ENCODE data around the gene ZNF615. TPM values are rescaled to one million over a fixed set of nuclear protein-coding genes. Genes with fewer than 3 reads are reported as not detected.
A peak's percentile ranks its signal among the peaks of the same experiment; 100 is the strongest.
"Not testable (repeated sequence)": the region's sequence is repeated elsewhere in the genome, so short reads cannot be mapped to it uniquely, and the experiment has no call there.

ZNF615 gene
- total RNA-seq (2021) = 11.3 and 12.0 TPM in 2 replicates
- long read RNA-seq, full-length matches to known transcripts = 29 of 42 reads
- long read RNA-seq, partial matches to known transcripts = 0 of 42 reads
- long read RNA-seq, other reads (novel, unspliced or antisense) = 13 of 42 reads

DNA sequence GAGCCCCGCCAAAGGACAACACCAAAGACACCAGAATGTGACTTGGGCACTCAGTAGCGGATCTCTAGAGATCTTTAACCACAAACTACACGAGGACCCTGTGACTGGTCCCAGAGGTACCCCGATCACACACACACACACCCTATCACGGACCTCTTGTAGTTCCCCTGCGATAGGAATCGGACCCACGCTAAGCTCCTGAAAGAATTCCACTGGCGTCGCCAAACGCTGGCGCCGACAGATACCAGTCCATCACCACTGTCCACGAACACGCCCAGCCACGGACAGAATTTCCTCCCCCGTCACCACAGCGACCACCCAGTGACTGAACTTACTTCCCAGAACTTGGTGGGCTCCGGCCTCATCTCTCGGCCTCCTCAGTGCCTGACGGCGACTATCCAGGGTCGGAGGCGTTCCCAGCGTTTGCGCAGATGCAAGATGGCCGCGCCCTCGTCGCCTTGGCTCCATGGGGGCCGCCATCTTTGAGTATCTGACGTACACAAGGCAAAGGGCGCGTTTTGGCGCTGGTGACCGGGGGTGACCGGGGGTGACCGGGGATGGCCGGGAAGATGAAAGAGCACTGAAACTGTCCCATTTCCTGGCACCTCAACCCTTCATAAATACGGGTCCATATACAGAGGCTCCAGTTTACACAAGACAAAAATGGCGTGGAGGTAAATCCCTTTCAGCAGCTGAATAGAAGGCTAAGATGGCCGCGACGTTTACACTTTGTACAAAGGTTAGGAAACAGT lies at the start of gene ZNF615:
TSS of gene ZNF615 (minus strand) at position 406 of the 752 bp plus-strand sequence. CDS start 4,500 bp downstream, outside the sequence.
- H3K9me3 Mint-ChIP-seq = peaks cover 13 to 30% of the 10 kb centered on the region in 2 experiments
- Histone ChIP-seq H4K5ac (ENCODE audit: insufficient read length, low read depth, low read length) (peak within 1 kb of the TSS; percentile 86), H3K23me2 (ENCODE audit: insufficient read length, low read depth, low read length, poor library complexity, severe bottlenecking) (peaks cover 6% of the 10 kb centered on the region), H4K20me1 (ENCODE audit: control insufficient read depth, insufficient read depth, insufficient read length) (no peaks in the 10 kb centered on the region), H2AK5ac (ENCODE audit: insufficient read length, low read length) (no peak within 1 kb of the TSS), H3K56ac (ENCODE audit: insufficient read length, low read depth, low read length) (no peak within 1 kb of the TSS), H3K4me1 (ENCODE audit: insufficient read depth, low read length) (no peaks in the 10 kb centered on the region), H2BK12ac (ENCODE audit: insufficient read length, low read depth, low read length) (no peak within 1 kb of the TSS), H3K79me1 (ENCODE audit: insufficient read depth, low read depth, low read length, poor library complexity, severe bottlenecking) (no peaks in the 10 kb centered on the region), H4K91ac (ENCODE audit: insufficient read length, low read depth, low read length) (no peak within 1 kb of the TSS), H2BK20ac (ENCODE audit: low read depth, low read length, poor library complexity, severe bottlenecking) (no peak within 1 kb of the TSS), H3K27me3 (ENCODE audit: insufficient read depth, low read length) (no peaks in the 10 kb centered on the region), H3K18ac (ENCODE audit: insufficient read length, low read depth, low read length) (peak within 1 kb of the TSS; percentile 95), H3K14ac (ENCODE audit: insufficient read depth, low read length) (peak within 1 kb of the TSS; percentile 95), H2BK120ac (ENCODE audit: low read depth, low read length, poor library complexity, severe bottlenecking) (peak within 1 kb of the TSS; percentile 97), H3K27ac (ENCODE audit: insufficient read length, low read depth, low read length) (peak within 1 kb of the TSS; percentile 21), H2BK5ac (ENCODE audit: insufficient read length, low read length) (peak within 1 kb of the TSS; percentile 82), H3K23ac (ENCODE audit: insufficient read length, low read depth, low read length) (no peak within 1 kb of the TSS), H2AFZ (ENCODE audit: low read length) (peak within 1 kb of the TSS; percentile 81), H3K4ac (ENCODE audit: low read depth, low read length) (no peak within 1 kb of the TSS; the same call in 1 of the 2 replicates), H2BK15ac (ENCODE audit: low read depth, low read length) (no peak within 1 kb of the TSS), H3K4me2 (ENCODE audit: insufficient read depth, insufficient read length, low read length) (peak within 1 kb of the TSS; percentile 80), H3K9ac (ENCODE audit: extremely low read depth, insufficient read length, low read length) (peak within 1 kb of the TSS; percentile 90), H3K79me2 (ENCODE audit: insufficient read depth, low read length) (no peaks in the 10 kb centered on the region), H4K8ac (replicated peaks; ENCODE audit: insufficient read length, low read depth, low read length) (peak within 1 kb of the TSS; percentile 52), H3T11ph (ENCODE audit: low read length) (no peak within 1 kb of the TSS), H3K9me3 (ENCODE audit: control insufficient read depth, low read depth, low read length) (no peaks in the 10 kb centered on the region)
- H3K27ac Mint-ChIP-seq = peak within 1 kb of the TSS; percentile 98 to 100 (median 100)
- peaks cover 33 to 36% (median 35%) of the 10 kb centered on the region in 3 experiments for H3K36me3 Mint-ChIP-seq (ENCODE audit: insufficient read depth in 1 of 3, low read depth in 3 of 3)
- H3K4me3 Mint-ChIP-seq = peak within 1 kb of the TSS; percentile 98 to 99
- peak; percentile 88 for DNase-seq
- no CpG with 5 or more reads among the region's 44 CpGs for WGBS (ENCODE audit: extremely low coverage, insufficient read length, low lambda C conversion rate)
- H3K4me1 Mint-ChIP-seq = peaks cover 8 to 14% of the 10 kb centered on the region in 2 experiments
- TF ChIP-seq, protein P1, sequence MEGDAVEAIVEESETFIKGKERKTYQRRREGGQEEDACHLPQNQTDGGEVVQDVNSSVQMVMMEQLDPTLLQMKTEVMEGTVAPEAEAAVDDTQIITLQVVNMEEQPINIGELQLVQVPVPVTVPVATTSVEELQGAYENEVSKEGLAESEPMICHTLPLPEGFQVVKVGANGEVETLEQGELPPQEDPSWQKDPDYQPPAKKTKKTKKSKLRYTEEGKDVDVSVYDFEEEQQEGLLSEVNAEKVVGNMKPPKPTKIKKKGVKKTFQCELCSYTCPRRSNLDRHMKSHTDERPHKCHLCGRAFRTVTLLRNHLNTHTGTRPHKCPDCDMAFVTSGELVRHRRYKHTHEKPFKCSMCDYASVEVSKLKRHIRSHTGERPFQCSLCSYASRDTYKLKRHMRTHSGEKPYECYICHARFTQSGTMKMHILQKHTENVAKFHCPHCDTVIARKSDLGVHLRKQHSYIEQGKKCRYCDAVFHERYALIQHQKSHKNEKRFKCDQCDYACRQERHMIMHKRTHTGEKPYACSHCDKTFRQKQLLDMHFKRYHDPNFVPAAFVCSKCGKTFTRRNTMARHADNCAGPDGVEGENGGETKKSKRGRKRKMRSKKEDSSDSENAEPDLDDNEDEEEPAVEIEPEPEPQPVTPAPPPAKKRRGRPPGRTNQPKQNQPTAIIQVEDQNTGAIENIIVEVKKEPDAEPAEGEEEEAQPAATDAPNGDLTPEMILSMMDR (conservative IDR thresholded peaks at IDR 0.05) = no peak
- no peaks in the 10 kb centered on the region for H3K27me3 Mint-ChIP-seq (ENCODE audit: low read depth)

DNA sequence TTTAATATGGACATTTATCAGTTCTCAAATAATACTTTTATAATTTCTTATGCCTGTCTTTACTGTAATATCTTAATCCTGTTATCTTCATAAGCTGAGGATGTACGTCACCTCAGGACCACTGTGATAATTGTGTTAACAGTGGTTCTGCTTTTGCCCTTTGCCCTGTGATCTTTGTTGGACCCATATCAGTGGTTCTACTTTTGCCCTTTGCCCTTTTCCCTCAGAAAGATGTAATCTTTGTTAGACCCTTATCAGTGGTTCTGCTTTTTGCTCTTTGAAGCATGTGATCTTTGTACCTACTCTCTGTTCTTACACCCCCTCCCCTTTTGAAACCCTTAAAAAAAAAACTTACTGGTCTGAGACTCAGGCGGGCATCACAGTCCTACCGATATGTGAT lies 48.5 kb upstream of the ZNF615 start:
- H3K79me1 ChIP-seq (ENCODE audit: insufficient read depth, low read depth, low read length, poor library complexity, severe bottlenecking); H4K91ac ChIP-seq (ENCODE audit: insufficient read length, low read depth, low read length); H2AFZ ChIP-seq (ENCODE audit: low read length); H2AK5ac ChIP-seq (ENCODE audit: insufficient read length, low read length); H3K79me2 ChIP-seq (ENCODE audit: insufficient read depth, low read length); H3K4me1 ChIP-seq (ENCODE audit: insufficient read depth, low read length); H2BK120ac ChIP-seq (ENCODE audit: low read depth, low read length, poor library complexity, severe bottlenecking); H3K27me3 Mint-ChIP-seq (ENCODE audit: low read depth); H3K4me3 Mint-ChIP-seq; H3K4me2 ChIP-seq (ENCODE audit: insufficient read depth, insufficient read length, low read length); H2BK20ac ChIP-seq (ENCODE audit: low read depth, low read length, poor library complexity, severe bottlenecking); H2BK5ac ChIP-seq (ENCODE audit: insufficient read length, low read length); H3K27ac ChIP-seq (ENCODE audit: insufficient read length, low read depth, low read length); H3K27ac Mint-ChIP-seq; H2BK12ac ChIP-seq (ENCODE audit: insufficient read length, low read depth, low read length); H3K4ac ChIP-seq (ENCODE audit: low read depth, low read length); H3K14ac ChIP-seq (ENCODE audit: insufficient read depth, low read length); H4K8ac ChIP-seq (replicated peaks; ENCODE audit: insufficient read length, low read depth, low read length); H3K23ac ChIP-seq (ENCODE audit: insufficient read length, low read depth, low read length); H3K56ac ChIP-seq (ENCODE audit: insufficient read length, low read depth, low read length); H3K23me2 ChIP-seq (ENCODE audit: insufficient read length, low read depth, low read length, poor library complexity, severe bottlenecking); H3K18ac ChIP-seq (ENCODE audit: insufficient read length, low read depth, low read length); H3K27me3 ChIP-seq (ENCODE audit: insufficient read depth, low read length); H4K20me1 ChIP-seq (ENCODE audit: control insufficient read depth, insufficient read depth, insufficient read length); DNase-seq; H3K9ac ChIP-seq (ENCODE audit: extremely low read depth, insufficient read length, low read length); H3T11ph ChIP-seq (ENCODE audit: low read length); H3K9me3 ChIP-seq (ENCODE audit: control insufficient read depth, low read depth, low read length); H3K4me1 Mint-ChIP-seq; H2BK15ac ChIP-seq (ENCODE audit: low read depth, low read length); H4K5ac ChIP-seq (ENCODE audit: insufficient read length, low read depth, low read length): not testable (repeated sequence)
- H3K36me3 Mint-ChIP-seq (ENCODE audit: insufficient read depth in 1 of 3, low read depth in 3 of 3) = peaks cover 24 to 75% (median 39%) of the 10 kb centered on the region in 3 experiments
- peaks cover 76 to 91% of the 10 kb centered on the region in 2 experiments for H3K9me3 Mint-ChIP-seq
- WGBS (ENCODE audit: extremely low coverage, insufficient read length, low lambda C conversion rate) = no CpG with 5 or more reads among the region's 3 CpGs

All from H9 (cell line).